NT2/D1 (cell line): ENCODE data around the gene ZEB2.
A peak's percentile ranks its signal among the peaks of the same experiment; 100 is the strongest.

Source experiments
- DNase-seq: peaks from one replicate; pipeline ENCODE4 v3.0.0-alpha.2; 2011; ENCODE audit warnings: low read depth, low spot score
- H3K27me3 ChIP-seq: 2 replicates; pipeline ENCODE4 v1.6.0; 2011; ENCODE audit warnings: mild to moderate bottlenecking; ENCODE audit not compliant: insufficient read length, insufficient read depth
- H3K36me3 ChIP-seq: 2 replicates; pipeline ENCODE4 v1.6.1; 2011; ENCODE audit warnings: mild to moderate bottlenecking, low read length, mixed read lengths; ENCODE audit not compliant: insufficient read depth, insufficient read length
- H3K4me1 ChIP-seq: 2 replicates; pipeline ENCODE4 v1.5.1; 2011; ENCODE audit not compliant: insufficient read depth, insufficient read length
- H3K4me3 ChIP-seq: 2 replicates; pipeline ENCODE4 v1.5.1; 2011; ENCODE audit warnings: low read depth; ENCODE audit not compliant: insufficient read length
- H3K9ac ChIP-seq: 2 replicates; pipeline ENCODE4 v1.6.0; 2011; ENCODE audit warnings: low read depth; ENCODE audit not compliant: insufficient read length
- H3K9me3 ChIP-seq: 2 replicates; pipeline ENCODE4 v1.5.1; 2011; ENCODE audit warnings: mild to moderate bottlenecking, low read length; ENCODE audit not compliant: insufficient read depth
- SUZ12 ChIP-seq: IDR thresholded peaks from 2 replicates; pipeline ENCODE4 v1.6.1; 2011; ENCODE audit not compliant: insufficient read length, insufficient read depth; ENCODE audit errors: extremely low read depth
- YY1 ChIP-seq: IDR thresholded peaks from 2 replicates; pipeline ENCODE4 v1.6.1; 2011; ENCODE audit not compliant: insufficient read length, insufficient read depth
- ZNF274 ChIP-seq: IDR thresholded peaks from 2 replicates; pipeline ENCODE4 v1.6.1; 2011; ENCODE audit warnings: mild to moderate bottlenecking, low read depth, low read length

The ZEB2 gene

GRCh38 chr2:144489315-144489916 lies 30.5 kb downstream of the ZEB2 start:
- no peak overlapping the region for H3K9ac ChIP-seq
- no peak for DNase-seq
- no peak for TF ChIP-seq SUZ12
- TF ChIP-seq YY1 = no peak
- no peak for TF ChIP-seq ZNF274
- H3K27me3 ChIP-seq = no peaks in the 10 kb centered on the region
- H3K36me3 ChIP-seq = peaks cover 21% of the 10 kb centered on the region
- H3K9me3 ChIP-seq = no peaks in the 10 kb centered on the region
- H3K4me1 ChIP-seq = no peaks in the 10 kb centered on the region
- no peak overlapping the region for H3K4me3 ChIP-seq

- no peak for DNase-seq
- no peaks in the 10 kb centered on the region for H3K4me1 ChIP-seq
- TF ChIP-seq YY1 = no peak
- no peak for TF ChIP-seq ZNF274
- no peak for TF ChIP-seq SUZ12
- H3K27me3 ChIP-seq = no peaks in the 10 kb centered on the region
- no peaks in the 10 kb centered on the region for H3K9me3 ChIP-seq
- no peak overlapping the region for H3K9ac ChIP-seq
- peaks cover 11% of the 10 kb centered on the region for H3K36me3 ChIP-seq
- H3K4me3 ChIP-seq = no peak overlapping the region
Observed at GRCh38 chr2:144484201-144484948, 35.5 kb downstream of the ZEB2 start.

- no peak for TF ChIP-seq YY1
- no peak for TF ChIP-seq SUZ12
- no peak for TF ChIP-seq ZNF274
- no peak for DNase-seq
- Histone ChIP-seq H3K9ac (no peak overlapping the region), H3K9me3 (no peaks in the 10 kb centered on the region), H3K4me3 (no peak overlapping the region), H3K27me3 (no peaks in the 10 kb centered on the region), H3K4me1 (no peaks in the 10 kb centered on the region), H3K36me3 (peaks cover 11% of the 10 kb centered on the region)
Observed at GRCh38 chr2:144481666-144482065, 38.3 kb downstream of the ZEB2 start.

- no peak overlapping the region for H3K4me3 ChIP-seq
- H3K4me1 ChIP-seq = no peaks in the 10 kb centered on the region
- no peaks in the 10 kb centered on the region for H3K9me3 ChIP-seq
- TF ChIP-seq ZNF274 = no peak
- TF ChIP-seq YY1 = no peak
- TF ChIP-seq SUZ12 = no peak
- no peak overlapping the region for H3K9ac ChIP-seq
- H3K36me3 ChIP-seq = peaks cover 11% of the 10 kb centered on the region
- no peak for DNase-seq
- H3K27me3 ChIP-seq = no peaks in the 10 kb centered on the region
Observed at GRCh38 chr2:144481109-144481508, 38.8 kb downstream of the ZEB2 start.

GRCh38 chr2:144480285-144480684 lies 39.6 kb downstream of the ZEB2 start:
- Histone ChIP-seq H3K9ac (no peak overlapping the region), H3K4me1 (no peaks in the 10 kb centered on the region), H3K4me3 (no peak overlapping the region), H3K27me3 (no peaks in the 10 kb centered on the region), H3K36me3 (peaks cover 9% of the 10 kb centered on the region), H3K9me3 (no peaks in the 10 kb centered on the region)
- no peak for DNase-seq
- TF ChIP-seq SUZ12 = no peak
- no peak for TF ChIP-seq ZNF274
- no peak for TF ChIP-seq YY1

- H3K4me3 ChIP-seq = no peak overlapping the region
- no peaks in the 10 kb centered on the region for H3K27me3 ChIP-seq
- H3K9me3 ChIP-seq = no peaks in the 10 kb centered on the region
- no peak for TF ChIP-seq YY1
- TF ChIP-seq ZNF274 = no peak
- no peak for TF ChIP-seq SUZ12
- DNase-seq = no peak
- H3K9ac ChIP-seq = peak overlapping the region; percentile 65
- no peaks in the 10 kb centered on the region for H3K4me1 ChIP-seq
- H3K36me3 ChIP-seq = peaks cover 5% of the 10 kb centered on the region
Observed at GRCh38 chr2:144479659-144480058, 40.3 kb downstream of the ZEB2 start.

- TF ChIP-seq ZNF274 = no peak
- TF ChIP-seq YY1 = no peak
- TF ChIP-seq SUZ12 = no peak
- no peaks in the 10 kb centered on the region for H3K4me1 ChIP-seq
Observed at GRCh38 chr2:144479138-144479537, 40.8 kb downstream of the ZEB2 start.

GRCh38 chr2:144477957-144478311 lies 42.0 kb downstream of the ZEB2 start:
- Histone ChIP-seq H3K27me3 (no peaks in the 10 kb centered on the region), H3K4me3 (no peak overlapping the region), H3K9ac (no peak overlapping the region), H3K36me3 (peaks cover 6% of the 10 kb centered on the region), H3K9me3 (no peaks in the 10 kb centered on the region), H3K4me1 (peaks cover 2% of the 10 kb centered on the region)
- no peak for DNase-seq
- no peak for TF ChIP-seq YY1
- TF ChIP-seq ZNF274 = no peak
- TF ChIP-seq SUZ12 = no peak

More at GRCh38 chr2:144479138-144479537, 40.8 kb downstream of the ZEB2 start:
- Histone ChIP-seq H3K4me3 (no peak overlapping the region), H3K27me3 (no peaks in the 10 kb centered on the region), H3K9ac (peak overlapping the region; percentile 65), H3K9me3 (no peaks in the 10 kb centered on the region), H3K36me3 (peaks cover under 1% of the 10 kb centered on the region)
- peak; percentile 46 for DNase-seq
